ENCODE results near the gene RIMBP2.

Gene RIMBP2

GRCh38 chr12:130367523-130367922 is 348.6 kb downstream of the RIMBP2 start:
- H3K27ac ChIP-seq: no peak overlapping the region
- H3K36me3 ChIP-seq (ENCODE audit: control insufficient read depth, insufficient read depth, low read length): no peaks in the 10 kb centered on the region
- H3K9me3 ChIP-seq (ENCODE audit: control insufficient read depth, low read length): no peaks in the 10 kb centered on the region
- H3K4me2 ChIP-seq (ENCODE audit: low read length): no peak overlapping the region
- no peak overlapping the region for H2AFZ ChIP-seq
- H3K9ac ChIP-seq: no peak overlapping the region
- TF ChIP-seq, protein P1, sequence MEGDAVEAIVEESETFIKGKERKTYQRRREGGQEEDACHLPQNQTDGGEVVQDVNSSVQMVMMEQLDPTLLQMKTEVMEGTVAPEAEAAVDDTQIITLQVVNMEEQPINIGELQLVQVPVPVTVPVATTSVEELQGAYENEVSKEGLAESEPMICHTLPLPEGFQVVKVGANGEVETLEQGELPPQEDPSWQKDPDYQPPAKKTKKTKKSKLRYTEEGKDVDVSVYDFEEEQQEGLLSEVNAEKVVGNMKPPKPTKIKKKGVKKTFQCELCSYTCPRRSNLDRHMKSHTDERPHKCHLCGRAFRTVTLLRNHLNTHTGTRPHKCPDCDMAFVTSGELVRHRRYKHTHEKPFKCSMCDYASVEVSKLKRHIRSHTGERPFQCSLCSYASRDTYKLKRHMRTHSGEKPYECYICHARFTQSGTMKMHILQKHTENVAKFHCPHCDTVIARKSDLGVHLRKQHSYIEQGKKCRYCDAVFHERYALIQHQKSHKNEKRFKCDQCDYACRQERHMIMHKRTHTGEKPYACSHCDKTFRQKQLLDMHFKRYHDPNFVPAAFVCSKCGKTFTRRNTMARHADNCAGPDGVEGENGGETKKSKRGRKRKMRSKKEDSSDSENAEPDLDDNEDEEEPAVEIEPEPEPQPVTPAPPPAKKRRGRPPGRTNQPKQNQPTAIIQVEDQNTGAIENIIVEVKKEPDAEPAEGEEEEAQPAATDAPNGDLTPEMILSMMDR (IDR thresholded peaks at IDR 0.05): no peak
- H3K4me3 ChIP-seq (ENCODE audit: low read depth, low read length): no peak overlapping the region
- H3K4me1 ChIP-seq: no peaks in the 10 kb centered on the region
- H3K79me2 ChIP-seq: no peaks in the 10 kb centered on the region
- no peaks in the 10 kb centered on the region for H3K27me3 ChIP-seq (ENCODE audit: control insufficient read depth, insufficient read depth, low read length)

DNA sequence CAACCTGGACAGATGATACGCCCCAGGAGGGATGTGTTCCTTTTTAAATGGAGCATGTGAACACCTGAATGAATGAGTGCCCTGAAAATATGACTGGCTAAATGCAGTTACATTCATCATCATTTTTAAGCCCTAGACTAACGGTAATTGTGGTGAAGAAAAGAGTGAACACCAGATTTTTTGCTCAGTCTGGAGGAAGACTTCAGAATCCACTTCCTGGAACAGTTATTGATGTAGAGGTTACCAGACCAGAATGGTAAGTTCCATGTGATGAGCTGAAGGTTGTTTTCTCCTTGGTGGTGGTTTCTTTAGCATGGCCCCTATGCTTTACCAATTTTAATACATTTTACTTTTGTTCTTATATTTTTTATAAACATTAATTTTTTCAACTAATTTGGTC is 349.1 kb downstream of the RIMBP2 start:
- TF ChIP-seq, protein P1 (IDR thresholded peaks at IDR 0.05): no peak
- no peaks in the 10 kb centered on the region for H3K36me3 ChIP-seq (ENCODE audit: control insufficient read depth, insufficient read depth, low read length)
- H3K9me3 ChIP-seq (ENCODE audit: control insufficient read depth, low read length): no peaks in the 10 kb centered on the region
- H3K27me3 ChIP-seq (ENCODE audit: control insufficient read depth, insufficient read depth, low read length): no peaks in the 10 kb centered on the region
- no peak overlapping the region for H3K27ac ChIP-seq
- H3K4me2 ChIP-seq (ENCODE audit: low read length): no peak overlapping the region
- no peaks in the 10 kb centered on the region for H3K79me2 ChIP-seq
- no peaks in the 10 kb centered on the region for H3K4me1 ChIP-seq
- H2AFZ ChIP-seq: no peak overlapping the region
- no peak overlapping the region for H3K9ac ChIP-seq
- no peak overlapping the region for H3K4me3 ChIP-seq (ENCODE audit: low read depth, low read length)

- Histone ChIP-seq H3K36me3 (ENCODE audit: control insufficient read depth, insufficient read depth, low read length) (no peaks in the 10 kb centered on the region), H3K4me3 (ENCODE audit: low read depth, low read length) (no peak overlapping the region), H3K27ac (no peak overlapping the region), H3K4me1 (no peaks in the 10 kb centered on the region), H3K27me3 (ENCODE audit: control insufficient read depth, insufficient read depth, low read length) (no peaks in the 10 kb centered on the region), H3K9me3 (ENCODE audit: control insufficient read depth, low read length) (no peaks in the 10 kb centered on the region), H3K79me2 (no peaks in the 10 kb centered on the region), H3K9ac (no peak overlapping the region), H2AFZ (no peak overlapping the region), H3K4me2 (ENCODE audit: low read length) (no peak overlapping the region)
- TF ChIP-seq, protein P1 (IDR thresholded peaks at IDR 0.05): no peak
Measured at GRCh38 chr12:130366159-130366558, 349.9 kb downstream of the RIMBP2 start.

GRCh38 chr12:130364578-130364977 is 351.5 kb downstream of the RIMBP2 start:
- no peak overlapping the region for H3K4me2 ChIP-seq (ENCODE audit: low read length)
- no peak overlapping the region for H3K27ac ChIP-seq
- H2AFZ ChIP-seq: no peak overlapping the region
- H3K9me3 ChIP-seq (ENCODE audit: control insufficient read depth, low read length): no peaks in the 10 kb centered on the region
- no peaks in the 10 kb centered on the region for H3K4me1 ChIP-seq
- TF ChIP-seq, protein P1 (IDR thresholded peaks at IDR 0.05): no peak
- H3K9ac ChIP-seq: no peak overlapping the region
- no peaks in the 10 kb centered on the region for H3K27me3 ChIP-seq (ENCODE audit: control insufficient read depth, insufficient read depth, low read length)
- no peaks in the 10 kb centered on the region for H3K36me3 ChIP-seq (ENCODE audit: control insufficient read depth, insufficient read depth, low read length)
- no peaks in the 10 kb centered on the region for H3K79me2 ChIP-seq
- no peak overlapping the region for H3K4me3 ChIP-seq (ENCODE audit: low read depth, low read length)

DNA sequence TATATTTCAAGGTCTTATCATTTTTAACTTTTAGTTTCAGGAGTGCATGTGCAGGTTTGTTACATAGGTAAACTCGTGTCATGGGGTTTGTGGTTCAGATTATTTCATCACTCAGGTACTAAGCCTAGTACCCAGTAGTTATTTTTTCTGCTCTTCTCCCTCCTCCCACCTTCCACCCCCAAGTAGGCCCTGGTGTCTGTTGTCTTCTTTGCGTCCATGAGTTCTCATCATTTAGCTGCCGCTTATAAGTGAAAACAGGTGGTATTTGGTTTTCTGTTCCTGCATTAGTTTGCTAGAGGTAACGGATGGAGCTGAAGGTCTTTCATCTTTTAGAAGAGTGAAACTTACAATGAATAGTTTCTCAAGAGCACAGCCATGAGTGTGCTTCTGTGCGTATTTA is 354.0 kb downstream of the RIMBP2 start:
- H2AFZ ChIP-seq: no peak overlapping the region
- TF ChIP-seq, protein P1 (IDR thresholded peaks at IDR 0.05): no peak
- no peaks in the 10 kb centered on the region for H3K79me2 ChIP-seq
- H3K27me3 ChIP-seq (ENCODE audit: control insufficient read depth, insufficient read depth, low read length): no peaks in the 10 kb centered on the region
- no peaks in the 10 kb centered on the region for H3K9me3 ChIP-seq (ENCODE audit: control insufficient read depth, low read length)
- no peaks in the 10 kb centered on the region for H3K4me1 ChIP-seq
- H3K4me2 ChIP-seq (ENCODE audit: low read length): no peak overlapping the region
- no peak overlapping the region for H3K9ac ChIP-seq
- no peak overlapping the region for H3K4me3 ChIP-seq (ENCODE audit: low read depth, low read length)
- no peak overlapping the region for H3K27ac ChIP-seq
- H3K36me3 ChIP-seq (ENCODE audit: control insufficient read depth, insufficient read depth, low read length): no peaks in the 10 kb centered on the region

Measured in parathyroid adenoma (tissue), 2 donors.